ENCODE measurements around the gene NUPR2. TPM values are rescaled to one million over a fixed set of nuclear protein-coding genes. Genes with fewer than 3 reads are reported as not detected.

NUPR2 gene
- total RNA-seq, 2 experiments from 2014 or later, result not detected

DNA sequence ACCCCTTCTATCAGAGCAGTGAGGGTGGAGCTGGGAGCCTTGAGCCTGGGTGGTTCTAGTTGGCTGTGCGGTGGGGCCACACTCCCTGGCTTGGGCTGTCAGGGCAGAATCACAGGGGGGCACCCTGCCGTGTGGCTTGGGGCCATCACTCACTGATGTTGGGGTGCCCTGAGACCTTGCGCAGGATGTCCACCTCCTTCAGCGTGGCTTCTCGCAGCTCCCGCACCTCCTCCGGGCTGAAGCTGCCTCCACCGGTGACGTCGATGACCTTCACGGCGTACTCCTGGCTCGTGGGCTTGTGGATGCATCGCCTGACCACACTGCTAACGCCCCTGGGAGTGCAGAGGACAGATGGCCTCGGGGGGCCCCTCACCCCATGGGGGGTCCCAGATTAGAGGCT is 28.8 kb downstream of the NUPR2 start:
- no peaks in the 10 kb centered on the region for H3K4me1 Mint-ChIP-seq (ENCODE audit: low read depth)
- Histone ChIP-seq H3K36me3 (ENCODE audit: insufficient read depth, low read length) (peaks cover 4% of the 10 kb centered on the region), H3K27me3 (ENCODE audit: control insufficient read depth in 1 of 2, insufficient read depth in 2 of 2, low read length in 2 of 2) (no peaks in the 10 kb centered on the region), H3K9me3 (ENCODE audit: control insufficient read depth in 1 of 2, insufficient read depth in 1 of 2, low read length in 2 of 2) (no peaks in the 10 kb centered on the region), H3K27ac (ENCODE audit: low read depth in 1 of 2, low read length in 2 of 2) (no peak overlapping the region), H3K4me3 (ENCODE audit: low read length) (no peak overlapping the region), H3K4me1 (ENCODE audit: insufficient read depth, low read length) (no peaks in the 10 kb centered on the region)
- no peaks in the 10 kb centered on the region for H3K9me3 Mint-ChIP-seq
- H3K27me3 Mint-ChIP-seq, result no peaks in the 10 kb centered on the region
- ChIA-PET POLR2A (no interaction called here), CTCF (interaction anchor here (0.7 kb wide), 1 partner anchor 623 kb away, joined by 4 read pairs; no protein-coding TSS in a partner anchor)
- TF ChIP-seq, protein P1, sequence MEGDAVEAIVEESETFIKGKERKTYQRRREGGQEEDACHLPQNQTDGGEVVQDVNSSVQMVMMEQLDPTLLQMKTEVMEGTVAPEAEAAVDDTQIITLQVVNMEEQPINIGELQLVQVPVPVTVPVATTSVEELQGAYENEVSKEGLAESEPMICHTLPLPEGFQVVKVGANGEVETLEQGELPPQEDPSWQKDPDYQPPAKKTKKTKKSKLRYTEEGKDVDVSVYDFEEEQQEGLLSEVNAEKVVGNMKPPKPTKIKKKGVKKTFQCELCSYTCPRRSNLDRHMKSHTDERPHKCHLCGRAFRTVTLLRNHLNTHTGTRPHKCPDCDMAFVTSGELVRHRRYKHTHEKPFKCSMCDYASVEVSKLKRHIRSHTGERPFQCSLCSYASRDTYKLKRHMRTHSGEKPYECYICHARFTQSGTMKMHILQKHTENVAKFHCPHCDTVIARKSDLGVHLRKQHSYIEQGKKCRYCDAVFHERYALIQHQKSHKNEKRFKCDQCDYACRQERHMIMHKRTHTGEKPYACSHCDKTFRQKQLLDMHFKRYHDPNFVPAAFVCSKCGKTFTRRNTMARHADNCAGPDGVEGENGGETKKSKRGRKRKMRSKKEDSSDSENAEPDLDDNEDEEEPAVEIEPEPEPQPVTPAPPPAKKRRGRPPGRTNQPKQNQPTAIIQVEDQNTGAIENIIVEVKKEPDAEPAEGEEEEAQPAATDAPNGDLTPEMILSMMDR (IDR thresholded peaks at IDR 0.05), result no peak
- intact Hi-C loops (cut with DNase I, micrococcal nuclease), result no loop called here
- ATAC-seq (ENCODE audit: poor library complexity) (no peak), DNase-seq (no peak)
- peaks cover 28% of the 10 kb centered on the region for H3K36me3 Mint-ChIP-seq (ENCODE audit: low read depth)
- no peak overlapping the region for H3K4me3 Mint-ChIP-seq
- no peak overlapping the region for H3K27ac Mint-ChIP-seq

DNA sequence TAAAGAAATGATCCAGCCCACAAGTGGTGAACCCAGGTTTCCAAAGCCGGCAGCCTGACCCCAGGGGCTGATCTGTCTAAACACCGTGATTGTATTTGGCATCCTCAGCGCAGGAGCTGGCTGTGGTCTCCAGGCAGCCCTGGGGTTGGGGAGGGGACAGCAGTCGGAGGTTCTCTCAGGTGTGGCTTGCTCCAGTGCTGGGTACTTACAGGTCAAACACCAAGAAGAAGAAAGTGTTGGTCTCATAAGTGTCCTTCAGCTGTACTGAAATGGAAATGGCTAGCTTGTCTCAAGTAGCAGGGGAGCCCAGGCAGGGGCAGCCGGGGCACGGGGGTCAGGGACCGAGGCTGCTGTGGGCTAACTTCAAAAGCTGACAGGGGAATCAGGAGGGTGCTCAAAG is 29.5 kb downstream of the NUPR2 start:
- ChIA-PET POLR2A (no interaction called here), CTCF (no interaction called here)
- H3K9me3 Mint-ChIP-seq, result no peaks in the 10 kb centered on the region
- peaks cover 35% of the 10 kb centered on the region for H3K36me3 Mint-ChIP-seq (ENCODE audit: low read depth)
- Histone ChIP-seq H3K4me1 (ENCODE audit: insufficient read depth, low read length) (no peaks in the 10 kb centered on the region), H3K36me3 (ENCODE audit: insufficient read depth, low read length) (peaks cover 8% of the 10 kb centered on the region), H3K27ac (ENCODE audit: low read depth in 1 of 2, low read length in 2 of 2) (no peak overlapping the region), H3K9me3 (ENCODE audit: control insufficient read depth in 1 of 2, insufficient read depth in 1 of 2, low read length in 2 of 2) (no peaks in the 10 kb centered on the region), H3K4me3 (ENCODE audit: low read length) (no peak overlapping the region), H3K27me3 (ENCODE audit: control insufficient read depth in 1 of 2, insufficient read depth in 2 of 2, low read length in 2 of 2) (no peaks in the 10 kb centered on the region)
- TF ChIP-seq, protein P1 (IDR thresholded peaks at IDR 0.05), result no peak
- DNase-seq, result no peak
- intact Hi-C loops (cut with DNase I, micrococcal nuclease), result no loop called here
- H3K27me3 Mint-ChIP-seq, result no peaks in the 10 kb centered on the region
- no peak overlapping the region for H3K4me3 Mint-ChIP-seq
- H3K27ac Mint-ChIP-seq, result no peak overlapping the region
- no peak for ATAC-seq (ENCODE audit: poor library complexity)
- no peaks in the 10 kb centered on the region for H3K4me1 Mint-ChIP-seq (ENCODE audit: low read depth)

DNA sequence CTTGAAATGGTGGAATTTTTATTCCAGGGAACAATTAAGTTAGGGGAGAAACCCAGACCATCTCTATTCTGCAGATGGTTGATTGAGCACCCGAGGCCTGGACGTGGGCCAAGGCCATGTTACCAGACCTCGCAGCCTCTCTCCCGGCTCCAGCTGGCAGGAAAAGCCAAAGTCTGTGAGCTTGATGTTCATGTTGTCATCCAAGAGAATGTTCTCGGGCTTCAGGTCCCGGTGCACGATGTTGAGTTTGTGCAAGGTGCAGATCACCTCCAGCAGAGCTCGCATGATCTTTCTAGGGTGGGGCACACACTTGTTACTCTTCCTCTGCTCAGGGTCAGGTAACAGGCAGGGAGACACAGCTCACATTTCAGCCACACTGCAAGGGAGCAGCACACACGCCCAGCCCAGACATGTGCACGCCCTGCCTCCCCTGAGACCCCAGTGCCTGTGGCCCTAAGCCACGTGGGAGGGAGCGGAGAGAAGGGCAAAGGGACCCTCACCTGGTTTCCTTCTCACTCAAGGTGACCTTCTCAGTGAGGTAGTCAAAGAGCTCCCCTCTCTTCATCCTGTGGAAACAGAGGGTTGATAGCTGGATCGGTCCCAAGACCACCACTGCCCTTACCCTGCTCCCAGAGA is 32.9 kb downstream of the NUPR2 start:
- Mint-ChIP-seq H3K4me1 (ENCODE audit: low read depth) (no peaks in the 10 kb centered on the region), H3K36me3 (ENCODE audit: low read depth) (peaks cover 46% of the 10 kb centered on the region), H3K27me3 (no peaks in the 10 kb centered on the region), H3K4me3 (no peak overlapping the region), H3K9me3 (no peaks in the 10 kb centered on the region), H3K27ac (no peak overlapping the region)
- TF ChIP-seq, protein P1 (IDR thresholded peaks at IDR 0.05), result no peak
- ChIA-PET POLR2A (interaction anchor here (0.5 kb wide), 1 partner anchor 337 kb away, joined by 3 read pairs; no protein-coding TSS in a partner anchor), CTCF (interaction anchor here (0.6 to 1.0 kb wide), 3 partner anchors 9 to 36 kb away, joined by 3 read pairs; no protein-coding TSS in a partner anchor)
- H3K4me3 ChIP-seq (ENCODE audit: low read length), result no peak overlapping the region
- H3K9me3 ChIP-seq (ENCODE audit: control insufficient read depth in 1 of 2, insufficient read depth in 1 of 2, low read length in 2 of 2), result no peaks in the 10 kb centered on the region
- no peaks in the 10 kb centered on the region for H3K4me1 ChIP-seq (ENCODE audit: insufficient read depth, low read length)
- ATAC-seq (ENCODE audit: poor library complexity) (no peak), DNase-seq (no peak)
- intact Hi-C loops (cut with DNase I, micrococcal nuclease), result no loop called here
- peaks cover 25% of the 10 kb centered on the region for H3K36me3 ChIP-seq (ENCODE audit: insufficient read depth, low read length)
- no peak overlapping the region for H3K27ac ChIP-seq (ENCODE audit: low read depth in 1 of 2, low read length in 2 of 2)
- H3K27me3 ChIP-seq (ENCODE audit: control insufficient read depth in 1 of 2, insufficient read depth in 2 of 2, low read length in 2 of 2), result no peaks in the 10 kb centered on the region
